IMR-90 (cell line): ENCODE measurements around the gene SCFD2.

ENCODE experiments used
- CEBPB ChIP-seq: IDR thresholded peaks from 2 replicates; pipeline ENCODE4 v1.6.1; 2012; ENCODE audit warnings: low read depth, low read length, improper control_type of control experiment
- CTCF ChIP-seq: conservative IDR thresholded peaks from 2 replicates; pipeline ENCODE4 v1.5.1; 2012; ENCODE audit warnings: mild to moderate bottlenecking, low read depth, low read length, improper control_type of control experiment
- POLR2A ChIP-seq: IDR thresholded peaks from 2 replicates; pipeline ENCODE4 v1.6.1; 2012; ENCODE audit warnings: mild to moderate bottlenecking, low read depth, low read length

- no peak for TF ChIP-seq POLR2A
- TF ChIP-seq CTCF = no peak
- TF ChIP-seq CEBPB = no peak
Measured at GRCh38 chr4:52995360-52996030, 370.4 kb downstream of the SCFD2 start.
